ENCODE data around the gene KIF1A. TPM values are rescaled to one million over a fixed set of nuclear protein-coding genes. Genes with fewer than 3 reads are reported as not detected.

Gene KIF1A
- total and polyA plus RNA-seq, 2 of the 13 experiments (the other 11 are each of a cell fraction or from before 2014, with no cell fraction given), result 0.01 TPM; not detected in 1

DNA sequence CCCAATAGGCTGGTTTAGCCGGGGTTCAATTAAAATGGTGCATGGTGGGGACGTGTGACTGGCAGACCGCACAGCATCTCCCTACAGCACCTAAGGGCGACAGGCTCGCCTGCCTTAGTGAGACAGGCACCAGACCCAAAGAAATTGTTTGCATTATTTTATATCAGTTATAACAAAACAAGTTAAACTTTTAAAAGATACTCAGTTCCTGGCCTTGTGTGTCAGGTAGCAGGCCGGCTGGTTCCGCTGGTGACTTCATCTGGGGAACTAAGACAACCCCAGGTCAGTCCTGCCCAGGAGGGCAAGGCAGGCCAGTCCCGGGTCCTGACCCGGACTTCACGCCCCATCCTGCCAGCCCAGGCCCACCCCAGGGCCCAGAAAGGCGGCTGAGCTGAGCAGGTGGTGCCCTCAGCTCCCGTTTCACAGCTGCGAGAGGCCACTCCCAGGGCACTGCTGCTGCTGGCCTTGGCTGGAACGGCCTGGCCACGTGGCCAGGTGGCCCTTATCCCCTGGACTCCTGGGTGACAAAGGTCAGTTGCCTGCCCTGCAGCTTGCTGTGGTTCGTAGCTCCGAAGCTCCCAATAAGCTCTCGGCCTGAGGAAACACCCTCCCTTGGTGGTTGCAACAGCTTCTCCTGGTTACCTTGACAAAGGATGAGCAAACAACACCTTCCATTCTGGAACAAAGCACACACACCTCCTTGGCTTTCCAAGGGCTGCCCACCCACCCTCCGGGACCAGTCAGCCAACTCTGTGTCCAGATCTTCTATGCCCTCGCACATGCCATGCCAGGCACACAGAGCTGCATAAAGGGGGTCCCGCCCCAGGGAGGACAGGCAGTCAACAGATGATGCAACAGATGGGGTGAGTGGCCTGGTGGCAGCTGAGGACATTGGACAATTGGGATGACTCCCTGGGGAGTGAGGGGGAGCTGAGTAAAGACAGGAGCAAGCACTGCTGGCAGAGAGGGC is 37.3 kb upstream of the KIF1A start (continued):
- TF ChIP-seq, protein P1, sequence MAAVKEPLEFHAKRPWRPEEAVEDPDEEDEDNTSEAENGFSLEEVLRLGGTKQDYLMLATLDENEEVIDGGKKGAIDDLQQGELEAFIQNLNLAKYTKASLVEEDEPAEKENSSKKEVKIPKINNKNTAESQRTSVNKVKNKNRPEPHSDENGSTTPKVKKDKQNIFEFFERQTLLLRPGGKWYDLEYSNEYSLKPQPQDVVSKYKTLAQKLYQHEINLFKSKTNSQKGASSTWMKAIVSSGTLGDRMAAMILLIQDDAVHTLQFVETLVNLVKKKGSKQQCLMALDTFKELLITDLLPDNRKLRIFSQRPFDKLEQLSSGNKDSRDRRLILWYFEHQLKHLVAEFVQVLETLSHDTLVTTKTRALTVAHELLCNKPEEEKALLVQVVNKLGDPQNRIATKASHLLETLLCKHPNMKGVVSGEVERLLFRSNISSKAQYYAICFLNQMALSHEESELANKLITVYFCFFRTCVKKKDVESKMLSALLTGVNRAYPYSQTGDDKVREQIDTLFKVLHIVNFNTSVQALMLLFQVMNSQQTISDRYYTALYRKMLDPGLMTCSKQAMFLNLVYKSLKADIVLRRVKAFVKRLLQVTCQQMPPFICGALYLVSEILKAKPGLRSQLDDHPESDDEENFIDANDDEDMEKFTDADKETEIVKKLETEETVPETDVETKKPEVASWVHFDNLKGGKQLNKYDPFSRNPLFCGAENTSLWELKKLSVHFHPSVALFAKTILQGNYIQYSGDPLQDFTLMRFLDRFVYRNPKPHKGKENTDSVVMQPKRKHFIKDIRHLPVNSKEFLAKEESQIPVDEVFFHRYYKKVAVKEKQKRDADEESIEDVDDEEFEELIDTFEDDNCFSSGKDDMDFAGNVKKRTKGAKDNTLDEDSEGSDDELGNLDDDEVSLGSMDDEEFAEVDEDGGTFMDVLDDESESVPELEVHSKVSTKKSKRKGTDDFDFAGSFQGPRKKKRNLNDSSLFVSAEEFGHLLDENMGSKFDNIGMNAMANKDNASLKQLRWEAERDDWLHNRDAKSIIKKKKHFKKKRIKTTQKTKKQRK (IDR thresholded peaks at IDR 0.05; ENCODE audit: low read length), result no peak
- TF ChIP-seq ZBTB38 (CRISPR knock-in tag; IDR thresholded peaks at IDR 0.05) (peak; percentile 98), GATAD1 (CRISPR knock-in tag; IDR thresholded peaks at IDR 0.05) (peak; percentile 79), ADNP (CRISPR knock-in tag; IDR thresholded peaks at IDR 0.05) (0 out of 2 replicates have a peak, but pooled peaks have one; percentile 61), ZNF761 (CRISPR knock-in tag; conservative IDR thresholded peaks at IDR 0.05) (peak; percentile 98), SNRNP70 (IDR thresholded peaks at IDR 0.05; ENCODE audit: low read depth, low read length) (no peak), ZNF446 (CRISPR knock-in tag; IDR thresholded peaks at IDR 0.05) (peak; percentile 74; the same call in 1 of the 2 replicates), SNAI1 (CRISPR knock-in tag; IDR thresholded peaks at IDR 0.05; ENCODE audit: borderline replicate concordance) (peak; percentile 99), SOX5 (CRISPR knock-in tag; IDR thresholded peaks at IDR 0.05; ENCODE audit: borderline replicate concordance) (peak; percentile 95), TBL1XR1 (IDR thresholded peaks at IDR 0.05; ENCODE audit: borderline replicate concordance, low read length, partially characterized antibody) (no peak), ZNF33B (CRISPR knock-in tag; IDR thresholded peaks at IDR 0.05) (peak; percentile 63; the same call in 1 of the 2 replicates), ZNF75D (CRISPR knock-in tag; IDR thresholded peaks at IDR 0.05; ENCODE audit: borderline replicate concordance) (no peak), ZFP1 (CRISPR knock-in tag; IDR thresholded peaks at IDR 0.05) (peak; percentile 75), RFXANK (CRISPR knock-in tag; IDR thresholded peaks at IDR 0.05) (peak; percentile 68; the same call in 1 of the 2 replicates), MIER3 (CRISPR knock-in tag; IDR thresholded peaks at IDR 0.05; ENCODE audit: borderline replicate concordance) (peak; percentile 98)
- TF ChIP-seq, protein P2, sequence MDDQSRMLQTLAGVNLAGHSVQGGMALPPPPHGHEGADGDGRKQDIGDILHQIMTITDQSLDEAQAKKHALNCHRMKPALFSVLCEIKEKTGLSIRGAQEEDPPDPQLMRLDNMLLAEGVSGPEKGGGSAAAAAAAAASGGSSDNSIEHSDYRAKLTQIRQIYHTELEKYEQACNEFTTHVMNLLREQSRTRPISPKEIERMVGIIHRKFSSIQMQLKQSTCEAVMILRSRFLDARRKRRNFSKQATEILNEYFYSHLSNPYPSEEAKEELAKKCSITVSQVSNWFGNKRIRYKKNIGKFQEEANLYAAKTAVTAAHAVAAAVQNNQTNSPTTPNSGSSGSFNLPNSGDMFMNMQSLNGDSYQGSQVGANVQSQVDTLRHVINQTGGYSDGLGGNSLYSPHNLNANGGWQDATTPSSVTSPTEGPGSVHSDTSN (CRISPR knock-in tag; IDR thresholded peaks at IDR 0.05; ENCODE audit: borderline replicate concordance), result no peak
- TF ChIP-seq, protein P3, sequence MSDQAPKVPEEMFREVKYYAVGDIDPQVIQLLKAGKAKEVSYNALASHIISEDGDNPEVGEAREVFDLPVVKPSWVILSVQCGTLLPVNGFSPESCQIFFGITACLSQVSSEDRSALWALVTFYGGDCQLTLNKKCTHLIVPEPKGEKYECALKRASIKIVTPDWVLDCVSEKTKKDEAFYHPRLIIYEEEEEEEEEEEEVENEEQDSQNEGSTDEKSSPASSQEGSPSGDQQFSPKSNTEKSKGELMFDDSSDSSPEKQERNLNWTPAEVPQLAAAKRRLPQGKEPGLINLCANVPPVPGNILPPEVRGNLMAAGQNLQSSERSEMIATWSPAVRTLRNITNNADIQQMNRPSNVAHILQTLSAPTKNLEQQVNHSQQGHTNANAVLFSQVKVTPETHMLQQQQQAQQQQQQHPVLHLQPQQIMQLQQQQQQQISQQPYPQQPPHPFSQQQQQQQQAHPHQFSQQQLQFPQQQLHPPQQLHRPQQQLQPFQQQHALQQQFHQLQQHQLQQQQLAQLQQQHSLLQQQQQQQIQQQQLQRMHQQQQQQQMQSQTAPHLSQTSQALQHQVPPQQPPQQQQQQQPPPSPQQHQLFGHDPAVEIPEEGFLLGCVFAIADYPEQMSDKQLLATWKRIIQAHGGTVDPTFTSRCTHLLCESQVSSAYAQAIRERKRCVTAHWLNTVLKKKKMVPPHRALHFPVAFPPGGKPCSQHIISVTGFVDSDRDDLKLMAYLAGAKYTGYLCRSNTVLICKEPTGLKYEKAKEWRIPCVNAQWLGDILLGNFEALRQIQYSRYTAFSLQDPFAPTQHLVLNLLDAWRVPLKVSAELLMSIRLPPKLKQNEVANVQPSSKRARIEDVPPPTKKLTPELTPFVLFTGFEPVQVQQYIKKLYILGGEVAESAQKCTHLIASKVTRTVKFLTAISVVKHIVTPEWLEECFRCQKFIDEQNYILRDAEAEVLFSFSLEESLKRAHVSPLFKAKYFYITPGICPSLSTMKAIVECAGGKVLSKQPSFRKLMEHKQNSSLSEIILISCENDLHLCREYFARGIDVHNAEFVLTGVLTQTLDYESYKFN (CRISPR knock-in tag; conservative IDR thresholded peaks at IDR 0.05), result peak; percentile 98
- TF ChIP-seq, protein P4, sequence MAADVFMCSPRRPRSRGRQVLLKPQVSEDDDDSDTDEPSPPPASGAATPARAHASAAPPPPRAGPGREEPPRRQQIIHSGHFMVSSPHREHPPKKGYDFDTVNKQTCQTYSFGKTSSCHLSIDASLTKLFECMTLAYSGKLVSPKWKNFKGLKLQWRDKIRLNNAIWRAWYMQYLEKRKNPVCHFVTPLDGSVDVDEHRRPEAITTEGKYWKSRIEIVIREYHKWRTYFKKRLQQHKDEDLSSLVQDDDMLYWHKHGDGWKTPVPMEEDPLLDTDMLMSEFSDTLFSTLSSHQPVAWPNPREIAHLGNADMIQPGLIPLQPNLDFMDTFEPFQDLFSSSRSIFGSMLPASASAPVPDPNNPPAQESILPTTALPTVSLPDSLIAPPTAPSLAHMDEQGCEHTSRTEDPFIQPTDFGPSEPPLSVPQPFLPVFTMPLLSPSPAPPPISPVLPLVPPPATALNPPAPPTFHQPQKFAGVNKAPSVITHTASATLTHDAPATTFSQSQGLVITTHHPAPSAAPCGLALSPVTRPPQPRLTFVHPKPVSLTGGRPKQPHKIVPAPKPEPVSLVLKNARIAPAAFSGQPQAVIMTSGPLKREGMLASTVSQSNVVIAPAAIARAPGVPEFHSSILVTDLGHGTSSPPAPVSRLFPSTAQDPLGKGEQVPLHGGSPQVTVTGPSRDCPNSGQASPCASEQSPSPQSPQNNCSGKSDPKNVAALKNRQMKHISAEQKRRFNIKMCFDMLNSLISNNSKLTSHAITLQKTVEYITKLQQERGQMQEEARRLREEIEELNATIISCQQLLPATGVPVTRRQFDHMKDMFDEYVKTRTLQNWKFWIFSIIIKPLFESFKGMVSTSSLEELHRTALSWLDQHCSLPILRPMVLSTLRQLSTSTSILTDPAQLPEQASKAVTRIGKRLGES (CRISPR knock-in tag; IDR thresholded peaks at IDR 0.05; ENCODE audit: borderline replicate concordance), result peak; percentile 89; the same call in 1 of the 2 replicates
